Stimulated activated CD8-positive, alpha-beta memory T cell treated with anti-CD3 and anti-CD28 coated beads, Interleukin-4, amount 100 ng/mL, for 4 hours (primary cell): ENCODE results near the gene CDA.

Source experiments
- DNase-seq, 2 donors: peaks; one replicate each; pipeline ENCODE4 v3.0.0-alpha.2; 2020; ENCODE audit warnings: low read depth in 2 of 2, low spot score in 1 of 2

The CDA gene

DNA sequence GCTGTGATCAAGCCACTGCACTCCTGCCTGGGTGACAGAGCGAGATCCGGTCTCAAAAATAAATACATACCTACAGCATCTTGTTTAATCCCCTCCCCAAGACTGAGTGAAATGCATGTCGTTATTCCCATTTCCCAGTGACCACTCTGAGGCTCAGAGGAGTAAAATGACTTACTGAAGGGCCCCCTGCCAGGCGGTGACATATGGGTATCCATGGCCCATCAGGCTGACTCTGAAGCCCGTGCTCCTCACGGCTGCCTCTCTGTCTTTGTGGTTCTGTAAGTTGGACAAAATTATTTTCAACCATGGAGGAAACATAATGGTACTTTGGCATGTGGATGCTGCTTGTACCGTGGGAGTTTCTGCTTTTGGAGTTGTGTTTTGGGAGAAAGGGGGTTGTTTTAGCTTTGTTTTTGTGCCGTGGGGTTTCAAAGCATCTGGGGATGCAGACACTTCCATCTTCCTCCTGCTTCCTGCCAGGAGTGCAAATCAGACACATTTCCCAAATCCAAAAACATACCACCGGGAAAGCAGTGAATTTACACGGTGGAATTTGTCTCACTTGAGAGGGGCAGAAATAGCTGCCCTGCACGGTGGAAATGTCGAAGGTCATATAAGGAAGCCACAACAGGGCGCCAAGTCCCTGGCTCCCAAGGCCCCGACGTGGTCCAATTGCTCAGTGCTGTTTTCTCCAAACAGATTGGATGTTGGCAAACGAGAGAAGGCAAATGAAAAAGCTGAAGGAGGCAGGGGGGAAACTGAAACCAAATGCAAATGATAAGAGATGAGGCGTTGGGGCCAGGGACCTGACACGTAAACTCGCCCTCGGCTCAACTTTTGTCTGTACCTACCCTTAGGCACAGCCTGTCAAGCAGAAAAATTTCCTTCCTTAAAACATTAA, 27.3 kb downstream of the CDA start:
- no peak for DNase-seq

- no peak for DNase-seq
These were observed 28.1 kb downstream of the CDA start for GRCh38 chr1:20616847-20617487.

GRCh38 chr1:20618550-20618949, 29.7 kb downstream of the CDA start:
- no peak for DNase-seq

DNA sequence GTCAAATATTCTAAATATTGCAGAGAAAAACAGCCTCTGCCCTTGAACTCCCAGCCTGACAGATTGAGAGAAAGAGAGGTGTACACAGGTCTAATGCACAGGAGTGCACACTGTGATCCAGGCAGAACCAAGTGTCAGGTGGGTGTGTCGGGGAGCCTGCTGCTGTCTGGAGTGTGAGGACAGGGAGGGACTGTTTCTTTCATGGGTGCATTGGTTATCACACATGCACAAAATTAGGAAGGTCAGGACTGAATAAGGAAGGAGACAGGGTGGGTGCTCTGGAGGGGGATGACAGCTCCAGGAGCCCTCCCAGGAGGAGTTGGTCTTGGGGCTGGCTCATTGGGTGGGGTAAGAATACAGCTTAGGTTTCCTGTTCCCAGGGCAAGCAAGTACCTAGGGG, 31.1 kb downstream of the CDA start:
- no peak for DNase-seq

DNA sequence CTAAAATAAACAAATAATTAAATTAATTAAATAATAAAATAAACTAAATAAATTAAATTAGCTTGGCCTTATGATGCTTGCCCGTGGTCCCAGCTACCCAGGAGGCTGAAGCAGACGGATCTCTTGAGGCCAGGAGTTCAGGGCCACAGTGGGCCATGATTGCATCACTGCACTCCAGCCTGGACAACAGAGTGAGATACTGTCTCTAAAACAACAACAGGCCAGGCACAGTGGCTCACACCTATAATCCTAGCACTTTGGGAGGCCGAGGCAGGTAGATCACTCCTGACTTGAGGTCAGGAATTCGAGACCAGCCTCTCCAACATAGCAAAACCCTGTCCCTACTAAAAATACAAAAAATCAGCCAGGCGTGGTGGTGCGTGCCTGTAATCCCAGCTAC, 32.1 kb downstream of the CDA start:
- no peak for DNase-seq

DNA sequence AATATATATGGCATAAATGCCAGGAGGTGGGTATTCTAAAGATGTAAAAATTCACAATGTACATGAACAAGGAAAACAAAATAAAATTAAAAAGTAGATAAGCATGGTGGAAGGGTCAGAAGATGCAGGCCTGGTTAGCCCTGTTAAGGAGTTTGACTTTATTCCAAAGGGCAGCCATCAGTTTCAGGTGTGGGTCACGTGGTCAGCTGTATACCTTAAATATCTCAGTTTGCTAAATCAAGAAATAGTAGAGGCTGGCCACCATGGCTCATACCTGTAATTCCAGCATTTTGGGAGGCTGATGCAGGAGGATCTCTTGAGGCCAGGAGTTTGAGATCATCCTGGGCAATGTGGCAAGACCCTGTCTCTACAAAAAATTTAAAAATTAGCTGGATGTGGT, 35.8 kb downstream of the CDA start:
- DNase-seq = no peak

GRCh38 chr1:20625176-20626097, 36.5 kb downstream of the CDA start:
- no peak for DNase-seq

- DNase-seq = no peak
These were observed 37.2 kb downstream of the CDA start for GRCh38 chr1:20626098-20626427.

- no peak for DNase-seq
These were observed 37.6 kb downstream of the CDA start for GRCh38 chr1:20626524-20626923.

- no peak for DNase-seq
These were observed 41.8 kb downstream of the CDA start for GRCh38 chr1:20630729-20631128.

- DNase-seq = no peak
These were observed 43.5 kb downstream of the CDA start for GRCh38 chr1:20632386-20632785.

DNA sequence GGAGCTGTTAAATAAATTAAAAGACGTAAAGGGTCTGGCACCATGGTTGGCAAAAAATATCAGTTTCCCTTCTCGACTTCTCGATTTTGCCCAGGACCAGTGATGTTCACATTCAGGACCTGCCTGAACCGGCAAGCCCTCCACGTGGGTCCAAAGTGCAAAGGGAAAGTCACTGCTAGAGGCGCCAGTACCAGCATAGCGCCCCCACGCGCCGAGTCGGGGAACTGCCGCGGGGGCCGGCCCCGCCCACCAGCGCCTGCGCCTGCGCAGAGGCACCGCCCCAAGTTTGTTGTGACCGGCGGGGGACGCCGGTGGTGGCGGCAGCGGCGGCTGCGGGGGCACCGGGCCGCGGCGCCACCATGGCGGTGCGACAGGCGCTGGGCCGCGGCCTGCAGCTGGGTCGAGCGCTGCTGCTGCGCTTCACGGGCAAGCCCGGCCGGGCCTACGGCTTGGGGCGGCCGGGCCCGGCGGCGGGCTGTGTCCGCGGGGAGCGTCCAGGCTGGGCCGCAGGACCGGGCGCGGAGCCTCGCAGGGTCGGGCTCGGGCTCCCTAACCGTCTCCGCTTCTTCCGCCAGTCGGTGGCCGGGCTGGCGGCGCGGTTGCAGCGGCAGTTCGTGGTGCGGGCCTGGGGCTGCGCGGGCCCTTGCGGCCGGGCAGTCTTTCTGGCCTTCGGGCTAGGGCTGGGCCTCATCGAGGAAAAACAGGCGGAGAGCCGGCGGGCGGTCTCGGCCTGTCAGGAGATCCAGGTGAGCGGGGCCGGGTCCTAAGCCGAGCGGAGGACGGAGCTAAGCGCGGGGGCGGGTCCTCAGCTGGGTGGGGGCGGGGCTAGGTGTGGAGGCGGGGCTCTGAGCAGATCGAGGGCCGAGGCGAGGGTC, 44.5 kb downstream of the CDA start, which contains the start of gene PINK1:
PINK1 (plus strand) TSS at position 269 of the 875 bp plus-strand sequence; CDS start at position 360, 91 bp downstream.
- peak; percentile 52 to 71 for DNase-seq

- DNase-seq = no peak
These were observed 45.2 kb downstream of the CDA start for GRCh38 chr1:20634065-20634593.

DNA sequence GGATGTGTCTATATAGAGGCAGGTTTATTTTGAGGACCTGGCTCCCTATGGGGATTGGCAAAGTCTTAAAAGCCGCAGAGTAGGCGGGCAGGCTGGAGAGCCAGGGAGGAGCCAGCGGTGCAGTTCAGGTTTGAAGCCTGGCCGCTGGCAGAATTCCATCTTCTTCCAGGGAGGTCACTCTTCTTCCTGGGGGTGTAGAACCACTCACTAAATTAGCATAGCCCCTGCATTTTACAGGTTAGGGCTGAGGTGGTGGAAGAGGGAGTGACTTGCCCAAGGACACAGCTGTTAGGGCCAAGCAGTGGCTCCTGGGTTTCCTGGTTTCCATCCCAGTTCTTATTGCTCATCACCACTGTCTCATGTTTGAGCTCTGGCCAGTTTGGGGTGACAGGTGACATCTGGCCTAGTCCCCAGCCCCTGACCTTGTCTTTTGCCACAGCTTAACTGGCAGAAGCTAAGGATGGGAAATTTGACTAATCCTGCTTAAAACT, 45.7 kb downstream of the CDA start:
- no peak for DNase-seq

- DNase-seq = no peak
These were observed 48.0 kb downstream of the CDA start for GRCh38 chr1:20636785-20637347.

DNA sequence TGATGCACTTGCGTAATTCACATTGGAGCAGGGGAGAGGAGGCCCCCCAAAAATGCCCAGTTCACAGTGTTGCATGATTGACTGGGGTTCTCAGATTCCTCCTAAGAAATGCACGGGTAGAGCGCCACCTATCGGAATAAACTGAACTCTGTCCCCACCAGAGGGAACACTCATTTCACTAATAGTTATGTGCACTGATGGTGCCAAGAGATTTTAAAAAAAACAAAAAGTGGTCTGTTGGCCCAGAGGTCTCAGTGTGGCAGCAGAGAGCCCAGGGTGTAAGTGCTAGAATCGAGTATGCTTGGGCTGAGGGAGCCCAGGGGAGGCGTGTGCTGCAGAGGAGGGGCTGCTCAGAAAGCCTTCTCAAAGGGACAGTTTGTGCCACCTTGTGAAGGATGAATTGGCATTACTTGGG, 51.3 kb downstream of the CDA start:
- peak; percentile 18 to 30 for DNase-seq

- DNase-seq = no peak
These were observed 53.1 kb downstream of the CDA start for GRCh38 chr1:20641975-20642374.

DNA sequence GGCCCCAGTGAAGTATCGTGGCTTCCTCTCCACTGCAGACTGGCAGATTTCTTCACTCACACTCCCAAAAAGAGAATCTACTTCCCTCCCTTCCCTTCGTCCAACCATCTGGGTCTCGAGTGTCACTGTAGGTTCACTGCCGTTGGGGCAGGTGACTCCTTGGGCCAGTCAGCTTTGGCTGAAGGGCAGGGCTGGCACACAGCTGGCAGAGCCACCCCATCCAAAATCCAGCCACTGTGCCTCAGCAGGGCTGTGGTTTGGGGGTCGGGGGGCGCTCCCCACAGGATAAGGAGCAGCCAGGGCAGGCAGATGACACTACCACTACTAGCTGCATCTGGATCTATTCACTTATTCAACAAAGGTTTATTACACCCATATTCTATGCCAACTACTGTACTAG, 54.2 kb downstream of the CDA start:
- no peak for DNase-seq

- no peak for DNase-seq
These were observed 55.5 kb downstream of the CDA start for GRCh38 chr1:20644416-20644815.

DNA sequence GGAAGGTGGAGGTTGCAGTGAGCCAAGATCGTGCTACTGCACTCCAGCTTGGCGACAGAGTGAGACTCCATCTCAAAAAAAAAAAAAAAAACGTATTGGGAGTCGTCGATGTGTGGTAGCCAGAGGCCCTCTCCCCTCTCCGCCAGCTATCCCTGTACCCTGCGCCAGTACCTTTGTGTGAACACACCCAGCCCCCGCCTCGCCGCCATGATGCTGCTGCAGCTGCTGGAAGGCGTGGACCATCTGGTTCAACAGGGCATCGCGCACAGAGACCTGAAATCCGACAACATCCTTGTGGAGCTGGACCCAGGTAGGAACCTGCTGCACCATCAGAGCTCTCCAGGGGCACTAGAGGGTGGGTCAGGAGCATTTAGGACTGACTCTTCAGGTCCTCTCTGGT, 56.5 kb downstream of the CDA start:
- DNase-seq = no peak
